Measurements from ENCODE around the gene FCHO1. TPM values are rescaled to one million over a fixed set of nuclear protein-coding genes. Genes with fewer than 3 reads are reported as not detected.
A peak's percentile ranks its signal among the peaks of the same experiment; 100 is the strongest.

Gene FCHO1
- total and polyA plus RNA-seq, 7 experiments from 2014 or later, result 14.7 to 107 (median 79.3) TPM

GRCh38 chr19:17721821-17722220 lies 29.5 kb upstream of the FCHO1 start:
- DNase-seq, result no peak
- POLR2A ChIA-PET, result interaction anchor here (1.0 to 1.8 kb wide), 2 partner anchors 19 to 128 kb away, joined by 3 to 6 read pairs; no protein-coding TSS in a partner anchor
- H3K4me1 Mint-ChIP-seq, result peaks cover 37 to 47% (median 41%) of the 10 kb centered on the region in 7 donors

GRCh38 chr19:17722655-17723240 lies 28.5 kb upstream of the FCHO1 start:
- no peaks in the 10 kb centered on the region for H3K27me3 Mint-ChIP-seq
- H3K4me1 Mint-ChIP-seq, result peaks cover 32 to 40% (median 35%) of the 10 kb centered on the region in 7 donors
- Histone ChIP-seq H3K4me1 (ENCODE audit: control insufficient read depth in 2 of 2, insufficient read depth in 2 of 2, low read length in 2 of 2) (peaks cover 19 to 24% of the 10 kb centered on the region in 2 donors), H3K36me3 (ENCODE audit: control insufficient read depth in 2 of 3, insufficient read depth in 3 of 3, low read length in 3 of 3) (peaks cover 0 to 51% (median 12%) of the 10 kb centered on the region in 3 experiments), H3K4me3 (ENCODE audit: low read length) (no peak overlapping the region), H3K9me3 (ENCODE audit: control insufficient read depth in 2 of 3, low read length in 3 of 3) (no peaks in the 10 kb centered on the region), H3K27me3 (ENCODE audit: control insufficient read depth in 2 of 2, insufficient read depth in 2 of 2, low read length in 2 of 2) (no peaks in the 10 kb centered on the region), H3K27ac (ENCODE audit: low read depth, low read length) (no peak overlapping the region)
- peaks cover 0 to 11% (median 4%) of the 10 kb centered on the region in 5 donors for H3K36me3 Mint-ChIP-seq
- no peak overlapping the region for H3K27ac Mint-ChIP-seq
- no peak for DNase-seq
- ChIA-PET CTCF (no interaction called here), POLR2A (no interaction called here)
- no peaks in the 10 kb centered on the region for H3K9me3 Mint-ChIP-seq
- no peak for ATAC-seq
- H3K4me3 Mint-ChIP-seq, result peak overlapping the region in 1 of 10 donors; percentile 91
- intact Hi-C loops (cut with micrococcal nuclease), result no loop called here

More at GRCh38 chr19:17721821-17722220, 29.5 kb upstream of the FCHO1 start:
- intact Hi-C loops (cut with micrococcal nuclease), result no loop called here
- Histone ChIP-seq H3K36me3 (ENCODE audit: control insufficient read depth in 2 of 3, insufficient read depth in 3 of 3, low read length in 3 of 3) (peaks cover 0 to 42% (median 11%) of the 10 kb centered on the region in 3 experiments), H3K27me3 (ENCODE audit: control insufficient read depth in 2 of 2, insufficient read depth in 2 of 2, low read length in 2 of 2) (no peaks in the 10 kb centered on the region), H3K4me1 (ENCODE audit: control insufficient read depth in 2 of 2, insufficient read depth in 2 of 2, low read length in 2 of 2) (peaks cover 19 to 24% of the 10 kb centered on the region in 2 donors), H3K9me3 (ENCODE audit: control insufficient read depth in 2 of 3, low read length in 3 of 3) (no peaks in the 10 kb centered on the region), H3K27ac (ENCODE audit: low read depth, low read length) (no peak overlapping the region), H3K4me3 (ENCODE audit: low read length) (no peak overlapping the region)
- peaks cover 0 to 2% (median 0%) of the 10 kb centered on the region in 5 donors for H3K27me3 Mint-ChIP-seq
- peaks cover 0 to 11% (median 4%) of the 10 kb centered on the region in 5 donors for H3K36me3 Mint-ChIP-seq
- H3K27ac Mint-ChIP-seq, result peak overlapping the region in 5 of 9 donors; percentile 31 to 83 (median 54)
- no peaks in the 10 kb centered on the region for H3K9me3 Mint-ChIP-seq
- CTCF ChIA-PET, result no interaction called here
- peak overlapping the region in 9 of 10 donors; percentile 84 to 93 (median 89) for H3K4me3 Mint-ChIP-seq
- ATAC-seq, result peak; percentile 36

GRCh38 chr19:17724655-17725054 lies 26.6 kb upstream of the FCHO1 start:
- H3K27me3 ChIP-seq (ENCODE audit: control insufficient read depth in 2 of 2, insufficient read depth in 2 of 2, low read length in 2 of 2), result no peaks in the 10 kb centered on the region
- CTCF ChIA-PET, result interaction anchor here (1.0 to 1.2 kb wide), 2 partner anchors 21 to 131 kb away, joined by 3 to 4 read pairs; no protein-coding TSS in a partner anchor
- no peak for DNase-seq
- no peak for ATAC-seq
- POLR2A ChIA-PET, result no interaction called here
- Mint-ChIP-seq H3K36me3 (peaks cover 0 to 12% (median 4%) of the 10 kb centered on the region in 5 donors), H3K27me3 (no peaks in the 10 kb centered on the region), H3K27ac (peak overlapping the region in 2 of 9 donors; percentile 14 to 78), H3K9me3 (no peaks in the 10 kb centered on the region), H3K4me1 (peaks cover 24 to 40% (median 34%) of the 10 kb centered on the region in 7 donors), H3K4me3 (no peak overlapping the region)
- peaks cover 18 to 19% of the 10 kb centered on the region in 2 donors for H3K4me1 ChIP-seq (ENCODE audit: control insufficient read depth in 2 of 2, insufficient read depth in 2 of 2, low read length in 2 of 2)
- H3K4me3 ChIP-seq (ENCODE audit: low read length), result no peak overlapping the region
- H3K36me3 ChIP-seq (ENCODE audit: control insufficient read depth in 2 of 3, insufficient read depth in 3 of 3, low read length in 3 of 3), result peaks cover 0 to 66% (median 14%) of the 10 kb centered on the region in 3 experiments
- no peaks in the 10 kb centered on the region for H3K9me3 ChIP-seq (ENCODE audit: control insufficient read depth in 2 of 3, low read length in 3 of 3)
- no peak overlapping the region for H3K27ac ChIP-seq (ENCODE audit: low read depth, low read length)
- intact Hi-C loops (cut with micrococcal nuclease), result loop anchor here in 1 of 2 donors (1.0 kb wide), 1 partner anchor 60 kb away; no protein-coding TSS in a partner anchor

- H3K36me3 ChIP-seq (ENCODE audit: control insufficient read depth in 2 of 3, insufficient read depth in 3 of 3, low read length in 3 of 3), result peaks cover 0 to 70% (median 14%) of the 10 kb centered on the region in 3 experiments
- H3K4me1 Mint-ChIP-seq, result peaks cover 24 to 40% (median 34%) of the 10 kb centered on the region in 7 donors
- H3K9me3 ChIP-seq (ENCODE audit: control insufficient read depth in 2 of 3, low read length in 3 of 3), result no peaks in the 10 kb centered on the region
- H3K9me3 Mint-ChIP-seq, result no peaks in the 10 kb centered on the region
- H3K27ac Mint-ChIP-seq, result peak overlapping the region in 6 of 9 donors; percentile 8 to 69 (median 52)
- H3K36me3 Mint-ChIP-seq, result peaks cover 0 to 16% (median 4%) of the 10 kb centered on the region in 5 donors
- POLR2A ChIA-PET, result interaction anchor here (0.5 kb wide), 1 partner anchor 106 kb away, joined by 3 read pairs; no protein-coding TSS in a partner anchor
- ATAC-seq, result peak; percentile 20
- no peaks in the 10 kb centered on the region for H3K27me3 ChIP-seq (ENCODE audit: control insufficient read depth in 2 of 2, insufficient read depth in 2 of 2, low read length in 2 of 2)
- H3K4me1 ChIP-seq (ENCODE audit: control insufficient read depth in 2 of 2, insufficient read depth in 2 of 2, low read length in 2 of 2), result peaks cover 12% of the 10 kb centered on the region in 2 donors
- no peaks in the 10 kb centered on the region for H3K27me3 Mint-ChIP-seq
- intact Hi-C loops (cut with micrococcal nuclease), result loop anchor here in 1 of 2 donors (1.0 kb wide), 1 partner anchor 59 kb away; no protein-coding TSS in a partner anchor
- H3K4me3 Mint-ChIP-seq, result no peak overlapping the region
- H3K27ac ChIP-seq (ENCODE audit: low read depth, low read length), result no peak overlapping the region
- no peak for DNase-seq
- CTCF ChIA-PET, result interaction anchor here (1.0 kb wide), 1 partner anchor 130 kb away, joined by 3 read pairs; no protein-coding TSS in a partner anchor
- no peak overlapping the region for H3K4me3 ChIP-seq (ENCODE audit: low read length)
Observed at GRCh38 chr19:17725422-17726078, 25.7 kb upstream of the FCHO1 start.

- peaks cover 1 to 19% (median 8%) of the 10 kb centered on the region in 5 donors for H3K36me3 Mint-ChIP-seq
- no peak for ATAC-seq
Observed at GRCh38 chr19:17726136-17726741, 25.0 kb upstream of the FCHO1 start.

More at GRCh38 chr19:17726136-17726741, 25.0 kb upstream of the FCHO1 start:
- Mint-ChIP-seq H3K27ac (no peak overlapping the region), H3K4me3 (no peak overlapping the region), H3K9me3 (no peaks in the 10 kb centered on the region), H3K4me1 (peaks cover 20 to 40% (median 32%) of the 10 kb centered on the region in 7 donors), H3K27me3 (no peaks in the 10 kb centered on the region)
- no peak overlapping the region for H3K4me3 ChIP-seq (ENCODE audit: low read length)
- intact Hi-C loops (cut with micrococcal nuclease), result no loop called here
- CTCF ChIA-PET, result interaction anchor here (1.0 kb wide), 1 partner anchor 130 kb away, joined by 3 read pairs; no protein-coding TSS in a partner anchor
- POLR2A ChIA-PET, result no interaction called here
- H3K27me3 ChIP-seq (ENCODE audit: control insufficient read depth in 2 of 2, insufficient read depth in 2 of 2, low read length in 2 of 2), result no peaks in the 10 kb centered on the region
- H3K36me3 ChIP-seq (ENCODE audit: control insufficient read depth in 2 of 3, insufficient read depth in 3 of 3, low read length in 3 of 3), result peaks cover 0 to 77% (median 14%) of the 10 kb centered on the region in 3 experiments
- no peak overlapping the region for H3K27ac ChIP-seq (ENCODE audit: low read depth, low read length)
- peaks cover 5% of the 10 kb centered on the region in 2 donors for H3K4me1 ChIP-seq (ENCODE audit: control insufficient read depth in 2 of 2, insufficient read depth in 2 of 2, low read length in 2 of 2)
- DNase-seq, result no peak
- H3K9me3 ChIP-seq (ENCODE audit: control insufficient read depth in 2 of 3, low read length in 3 of 3), result no peaks in the 10 kb centered on the region

Measured in naive thymus-derived CD4-positive, alpha-beta T cell (primary cell).